ENCODE measurements around the gene ARSB. TPM values are rescaled to one million over a fixed set of nuclear protein-coding genes. Genes with fewer than 3 reads are reported as not detected.

Gene ARSB
- total RNA-seq, 2 experiments from 2014 or later = 4.4 to 5.2 TPM

GRCh38 chr5:78833284-78833683 lies 151.8 kb downstream of the ARSB start:
- Mint-ChIP-seq H3K4me1 (ENCODE audit: low read depth) (no peaks in the 10 kb centered on the region), H3K36me3 (ENCODE audit: low read depth) (peaks cover 20% of the 10 kb centered on the region), H3K9me3 (no peaks in the 10 kb centered on the region), H3K27me3 (no peaks in the 10 kb centered on the region), H3K4me3 (no peak overlapping the region), H3K27ac (no peak overlapping the region)
- Histone ChIP-seq H3K4me1 (ENCODE audit: insufficient read depth, low read length) (no peaks in the 10 kb centered on the region), H3K9me3 (ENCODE audit: control insufficient read depth in 1 of 2, insufficient read depth in 1 of 2, low read length in 2 of 2) (no peaks in the 10 kb centered on the region), H3K27ac (ENCODE audit: low read depth in 1 of 2, low read length in 2 of 2) (no peak overlapping the region), H3K27me3 (ENCODE audit: control insufficient read depth in 1 of 2, insufficient read depth in 2 of 2, low read length in 2 of 2) (no peaks in the 10 kb centered on the region), H3K36me3 (ENCODE audit: insufficient read depth, low read length) (peaks cover 7% of the 10 kb centered on the region), H3K4me3 (ENCODE audit: low read length) (no peak overlapping the region)
- ChIA-PET CTCF (no interaction called here), POLR2A (no interaction called here)
- intact Hi-C loops (cut with DNase I, micrococcal nuclease) = no loop called here
- DNase-seq (no peak), ATAC-seq (ENCODE audit: poor library complexity) (no peak)
- TF ChIP-seq, protein P1, sequence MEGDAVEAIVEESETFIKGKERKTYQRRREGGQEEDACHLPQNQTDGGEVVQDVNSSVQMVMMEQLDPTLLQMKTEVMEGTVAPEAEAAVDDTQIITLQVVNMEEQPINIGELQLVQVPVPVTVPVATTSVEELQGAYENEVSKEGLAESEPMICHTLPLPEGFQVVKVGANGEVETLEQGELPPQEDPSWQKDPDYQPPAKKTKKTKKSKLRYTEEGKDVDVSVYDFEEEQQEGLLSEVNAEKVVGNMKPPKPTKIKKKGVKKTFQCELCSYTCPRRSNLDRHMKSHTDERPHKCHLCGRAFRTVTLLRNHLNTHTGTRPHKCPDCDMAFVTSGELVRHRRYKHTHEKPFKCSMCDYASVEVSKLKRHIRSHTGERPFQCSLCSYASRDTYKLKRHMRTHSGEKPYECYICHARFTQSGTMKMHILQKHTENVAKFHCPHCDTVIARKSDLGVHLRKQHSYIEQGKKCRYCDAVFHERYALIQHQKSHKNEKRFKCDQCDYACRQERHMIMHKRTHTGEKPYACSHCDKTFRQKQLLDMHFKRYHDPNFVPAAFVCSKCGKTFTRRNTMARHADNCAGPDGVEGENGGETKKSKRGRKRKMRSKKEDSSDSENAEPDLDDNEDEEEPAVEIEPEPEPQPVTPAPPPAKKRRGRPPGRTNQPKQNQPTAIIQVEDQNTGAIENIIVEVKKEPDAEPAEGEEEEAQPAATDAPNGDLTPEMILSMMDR (IDR thresholded peaks at IDR 0.05) = no peak

DNA sequence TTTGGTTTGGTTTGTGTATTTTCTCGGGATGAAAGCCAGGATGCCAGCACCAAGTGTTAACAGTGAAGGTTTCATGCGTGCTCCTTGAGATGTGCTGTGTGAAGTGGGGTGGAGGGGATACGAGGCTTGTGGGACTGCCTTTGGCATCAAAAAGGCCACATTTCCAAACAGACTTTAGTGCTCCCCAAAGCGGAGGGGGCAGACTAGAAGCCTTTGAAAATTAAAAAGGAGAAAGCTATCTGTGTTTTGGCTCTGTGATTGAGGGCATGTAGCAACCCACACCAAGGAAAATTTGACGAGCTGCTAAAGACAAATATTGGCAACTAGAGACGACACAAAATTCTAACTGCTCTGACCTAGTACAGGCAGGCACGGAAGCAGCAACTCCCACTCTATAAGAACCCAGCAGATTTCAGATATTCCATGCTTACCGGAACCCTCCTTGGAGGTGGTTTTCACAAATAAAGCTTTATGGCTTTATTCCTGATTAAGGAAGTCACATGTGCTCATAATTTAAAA lies 154.5 kb downstream of the ARSB start:
- no peaks in the 10 kb centered on the region for H3K27me3 ChIP-seq (ENCODE audit: control insufficient read depth in 1 of 2, insufficient read depth in 2 of 2, low read length in 2 of 2)
- no peaks in the 10 kb centered on the region for H3K4me1 ChIP-seq (ENCODE audit: insufficient read depth, low read length)
- Mint-ChIP-seq H3K27ac (no peak overlapping the region), H3K9me3 (no peaks in the 10 kb centered on the region), H3K4me1 (ENCODE audit: low read depth) (no peaks in the 10 kb centered on the region), H3K4me3 (no peak overlapping the region), H3K36me3 (ENCODE audit: low read depth) (peaks cover 10% of the 10 kb centered on the region), H3K27me3 (no peaks in the 10 kb centered on the region)
- no peaks in the 10 kb centered on the region for H3K36me3 ChIP-seq (ENCODE audit: insufficient read depth, low read length)
- no peak for ATAC-seq (ENCODE audit: poor library complexity)
- TF ChIP-seq, protein P1 (IDR thresholded peaks at IDR 0.05) = no peak
- CTCF ChIA-PET = no interaction called here
- intact Hi-C loops (cut with DNase I, micrococcal nuclease) = no loop called here
- POLR2A ChIA-PET = no interaction called here
- DNase-seq = no peak
- no peak overlapping the region for H3K27ac ChIP-seq (ENCODE audit: low read depth in 1 of 2, low read length in 2 of 2)
- no peak overlapping the region for H3K4me3 ChIP-seq (ENCODE audit: low read length)
- no peaks in the 10 kb centered on the region for H3K9me3 ChIP-seq (ENCODE audit: control insufficient read depth in 1 of 2, insufficient read depth in 1 of 2, low read length in 2 of 2)

DNA sequence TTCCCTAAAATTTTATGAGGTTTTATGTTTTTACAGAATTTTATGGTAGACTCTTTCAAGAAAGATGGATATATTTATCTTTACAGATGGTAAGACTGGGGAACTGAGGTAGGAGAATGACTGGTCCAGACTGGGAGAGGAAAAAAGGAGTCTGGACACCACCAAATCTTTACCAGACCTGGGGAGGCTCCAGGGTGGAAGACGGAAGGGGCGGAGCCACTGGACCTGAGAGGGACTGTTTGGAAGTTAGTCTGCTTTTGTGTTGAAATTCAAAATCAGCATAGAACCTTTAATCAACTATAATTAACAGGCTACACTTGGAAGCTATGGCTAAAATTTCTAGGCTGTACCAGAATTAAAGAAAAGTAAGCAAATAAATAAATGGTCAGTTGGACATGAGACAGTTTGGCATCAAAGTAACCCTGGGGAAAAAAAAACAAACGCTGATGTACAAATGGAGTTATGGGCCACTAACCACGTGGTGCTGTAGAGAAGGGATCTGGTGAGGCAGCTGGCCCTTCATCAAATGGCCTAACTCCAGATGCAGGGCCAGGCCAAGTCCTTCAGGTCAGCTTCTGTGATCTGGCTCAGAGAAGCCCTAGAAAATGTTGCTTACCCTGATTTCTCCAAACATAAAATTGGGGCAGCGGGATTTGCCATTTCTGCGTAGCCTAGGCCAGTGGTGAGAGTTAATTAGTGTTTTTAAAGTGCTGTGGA lies 155.1 kb downstream of the ARSB start:
- CTCF ChIA-PET = no interaction called here
- no peak overlapping the region for H3K27ac ChIP-seq (ENCODE audit: low read depth in 1 of 2, low read length in 2 of 2)
- H3K9me3 ChIP-seq (ENCODE audit: control insufficient read depth in 1 of 2, insufficient read depth in 1 of 2, low read length in 2 of 2) = no peaks in the 10 kb centered on the region
- Mint-ChIP-seq H3K36me3 (ENCODE audit: low read depth) (peaks cover 4% of the 10 kb centered on the region), H3K27ac (no peak overlapping the region), H3K4me1 (ENCODE audit: low read depth) (no peaks in the 10 kb centered on the region), H3K9me3 (no peaks in the 10 kb centered on the region), H3K27me3 (no peaks in the 10 kb centered on the region), H3K4me3 (no peak overlapping the region)
- H3K4me1 ChIP-seq (ENCODE audit: insufficient read depth, low read length) = no peaks in the 10 kb centered on the region
- no peaks in the 10 kb centered on the region for H3K27me3 ChIP-seq (ENCODE audit: control insufficient read depth in 1 of 2, insufficient read depth in 2 of 2, low read length in 2 of 2)
- H3K4me3 ChIP-seq (ENCODE audit: low read length) = no peak overlapping the region
- intact Hi-C loops (cut with DNase I, micrococcal nuclease) = no loop called here
- POLR2A ChIA-PET = no interaction called here
- DNase-seq = no peak
- TF ChIP-seq, protein P1 (IDR thresholded peaks at IDR 0.05) = no peak
- H3K36me3 ChIP-seq (ENCODE audit: insufficient read depth, low read length) = no peaks in the 10 kb centered on the region
- ATAC-seq (ENCODE audit: poor library complexity) = no peak

Measured in CD4-positive, alpha-beta T cell (primary cell).